Dendritic cell treated with granulocyte-macrophage colony-stimulating factor and Interleukin-4, amounts not matched to agents 40 ng/mL and 50 ng/mL, for 4 days (primary cell): ENCODE measurements around the gene CCDC116.
"Not testable (repeated sequence)": the region's sequence is repeated elsewhere in the genome, so short reads cannot be mapped to it uniquely, and the experiment has no call there.

Source experiments
- H3K27ac Mint-ChIP-seq: one replicate; pipeline ENCODE4 v1.8.0; 2022; ENCODE audit warnings: mild to moderate bottlenecking, mixed read lengths
- H3K27me3 Mint-ChIP-seq: one replicate; pipeline ENCODE4 v1.8.0; 2022; ENCODE audit warnings: mild to moderate bottlenecking, mixed read lengths
- H3K36me3 Mint-ChIP-seq: one replicate; pipeline ENCODE4 v1.8.0; 2022; ENCODE audit warnings: low read depth, mixed read lengths
- H3K4me1 Mint-ChIP-seq: one replicate; pipeline ENCODE4 v1.8.0; 2022; ENCODE audit warnings: low read depth, mixed read lengths
- H3K4me3 Mint-ChIP-seq: one replicate; pipeline ENCODE4 v1.8.0; 2022; ENCODE audit warnings: mild to moderate bottlenecking, moderate library complexity, mixed read lengths
- H3K9me3 Mint-ChIP-seq: one replicate; pipeline ENCODE4 v1.8.0; 2022; ENCODE audit warnings: mixed read lengths
- intact Hi-C: fragments of 100-400 bp; cut with micrococcal nuclease; formaldehyde crosslinking; loops from one replicate; pipeline ENCODE4 v1.15.0; 2022

Gene CCDC116

DNA sequence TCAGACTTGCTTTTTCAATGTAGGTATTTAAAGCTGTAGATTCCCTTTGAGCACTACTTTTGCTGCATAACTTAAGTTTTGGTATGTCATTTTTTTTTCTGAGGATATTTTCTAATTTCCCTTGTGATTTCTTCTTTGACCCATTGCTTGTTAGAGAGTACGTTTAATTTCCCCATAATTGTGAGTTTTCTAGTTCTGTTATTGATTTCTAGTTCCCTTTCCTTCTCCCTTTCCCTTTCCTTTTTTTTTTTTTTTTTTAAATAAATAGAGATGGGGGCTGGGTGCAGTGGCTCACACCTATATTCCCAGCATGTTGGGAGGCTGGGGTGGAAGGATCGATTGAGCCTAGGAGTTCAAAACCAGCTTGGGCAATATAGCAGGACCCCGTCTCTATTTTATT lies 34.3 kb upstream of the CCDC116 start:
- Mint-ChIP-seq H3K4me3 (no peak overlapping the region), H3K9me3 (no peaks in the 10 kb centered on the region), H3K27ac (no peak overlapping the region), H3K27me3 (no peaks in the 10 kb centered on the region), H3K4me1 (peaks cover 60% of the 10 kb centered on the region), H3K36me3 (peaks cover 70% of the 10 kb centered on the region)
- intact Hi-C loops: no loop called here

GRCh38 chr22:21599053-21599893 lies 33.3 kb upstream of the CCDC116 start:
- Mint-ChIP-seq H3K27ac (peak overlapping the region; percentile 46), H3K36me3 (peaks cover 61% of the 10 kb centered on the region), H3K9me3 (no peaks in the 10 kb centered on the region), H3K27me3 (no peaks in the 10 kb centered on the region), H3K4me3 (no peak overlapping the region), H3K4me1 (peaks cover 50% of the 10 kb centered on the region)
- intact Hi-C loops: no loop called here

- no peak overlapping the region for H3K27ac Mint-ChIP-seq
- peaks cover 62% of the 10 kb centered on the region for H3K4me1 Mint-ChIP-seq
- H3K27me3 Mint-ChIP-seq: no peaks in the 10 kb centered on the region
- no peaks in the 10 kb centered on the region for H3K9me3 Mint-ChIP-seq
- peaks cover 51% of the 10 kb centered on the region for H3K36me3 Mint-ChIP-seq
- intact Hi-C loops: no loop called here
- no peak overlapping the region for H3K4me3 Mint-ChIP-seq
These were observed 30.0 kb upstream of the CCDC116 start for GRCh38 chr22:21602579-21602978.

- H3K9me3 Mint-ChIP-seq: no peaks in the 10 kb centered on the region
- H3K27ac Mint-ChIP-seq: peak overlapping the region; percentile 27
- peaks cover 47% of the 10 kb centered on the region for H3K36me3 Mint-ChIP-seq
- H3K4me1 Mint-ChIP-seq: peaks cover 56% of the 10 kb centered on the region
- H3K27me3 Mint-ChIP-seq: no peaks in the 10 kb centered on the region
- no peak overlapping the region for H3K4me3 Mint-ChIP-seq
- intact Hi-C loops: no loop called here
These were observed 28.6 kb upstream of the CCDC116 start for GRCh38 chr22:21603973-21604372.

- Mint-ChIP-seq H3K27me3 (no peaks in the 10 kb centered on the region), H3K4me1 (peaks cover 49% of the 10 kb centered on the region), H3K4me3 (no peak overlapping the region), H3K27ac (no peak overlapping the region), H3K9me3 (no peaks in the 10 kb centered on the region), H3K36me3 (peaks cover 54% of the 10 kb centered on the region)
- intact Hi-C loops: no loop called here
These were observed 26.5 kb upstream of the CCDC116 start for GRCh38 chr22:21605887-21606564.

- Mint-ChIP-seq H3K4me3 (no peak overlapping the region), H3K4me1 (peaks cover 54% of the 10 kb centered on the region), H3K27ac (peak overlapping the region; percentile 11), H3K36me3 (peaks cover 62% of the 10 kb centered on the region), H3K27me3 (no peaks in the 10 kb centered on the region), H3K9me3 (no peaks in the 10 kb centered on the region)
- intact Hi-C loops: no loop called here
These were observed 25.8 kb upstream of the CCDC116 start for GRCh38 chr22:21606775-21607174.

GRCh38 chr22:21609556-21610157 lies 22.9 kb upstream of the CCDC116 start:
- intact Hi-C loops, H3K27me3 Mint-ChIP-seq, H3K27ac Mint-ChIP-seq, H3K4me3 Mint-ChIP-seq, H3K9me3 Mint-ChIP-seq: not testable (repeated sequence)
- Mint-ChIP-seq H3K36me3 (peaks cover 80% of the 10 kb centered on the region), H3K4me1 (peaks cover 49% of the 10 kb centered on the region)

DNA sequence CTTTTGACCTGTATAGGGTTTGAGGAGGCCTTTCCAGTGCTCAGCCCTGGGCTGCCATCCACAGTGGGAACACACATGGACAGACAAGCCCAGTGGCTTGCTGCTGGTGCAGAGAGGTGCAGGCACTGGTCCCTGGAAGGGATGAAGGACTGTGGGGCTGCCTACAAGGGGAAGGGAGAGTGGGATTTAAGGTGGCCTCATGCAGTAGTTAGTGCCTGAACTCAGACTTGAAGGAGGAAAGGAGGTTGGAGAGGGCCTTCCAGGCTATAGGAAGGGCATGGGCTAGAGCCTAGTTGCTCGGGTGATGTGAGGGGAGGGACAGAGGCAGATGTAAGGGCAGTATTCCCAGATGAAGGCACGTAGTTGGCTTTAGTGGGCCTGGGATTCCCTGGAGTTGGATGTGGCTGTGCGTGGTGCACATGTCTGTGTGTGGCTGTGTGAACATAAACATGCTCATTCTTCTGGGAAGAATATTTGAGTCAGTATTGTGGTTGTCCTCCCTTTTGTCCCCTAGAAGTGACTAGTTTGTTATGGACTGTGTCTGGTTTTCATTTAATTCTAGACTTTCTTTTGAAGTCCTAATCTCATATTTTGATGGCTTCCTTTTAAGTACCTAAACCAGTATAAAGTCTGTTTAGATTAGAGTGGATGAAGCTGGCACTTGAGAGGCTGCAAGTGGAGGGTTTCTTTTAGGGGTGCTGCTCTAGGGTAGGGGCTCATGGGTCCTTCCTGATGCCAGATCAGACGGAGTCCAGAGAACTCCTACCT lies 21.2 kb upstream of the CCDC116 start:
- Mint-ChIP-seq H3K27me3 (no peaks in the 10 kb centered on the region), H3K27ac (no peak overlapping the region), H3K4me3 (no peak overlapping the region), H3K9me3 (no peaks in the 10 kb centered on the region), H3K36me3 (peaks cover 86% of the 10 kb centered on the region), H3K4me1 (peaks cover 41% of the 10 kb centered on the region)
- intact Hi-C loops: no loop called here

DNA sequence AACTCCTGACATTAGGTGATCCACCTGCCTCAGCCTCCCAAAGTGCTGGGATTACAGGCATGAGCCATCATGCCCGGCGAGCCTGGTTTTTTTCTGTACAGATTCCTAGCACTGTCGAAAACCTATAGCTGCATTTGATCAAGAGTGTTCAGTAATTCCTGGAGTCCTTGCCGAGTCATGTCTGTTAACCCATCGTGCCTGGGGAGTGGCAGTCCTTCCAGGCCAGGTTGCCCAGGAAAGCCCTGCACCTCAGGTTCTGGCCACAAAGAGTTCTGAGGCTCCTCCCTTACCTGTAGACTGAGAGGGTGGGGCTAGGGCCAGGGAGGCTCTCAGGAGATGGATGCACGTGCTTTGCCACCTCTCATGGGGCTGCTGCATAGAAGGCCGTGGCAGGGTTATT lies 19.7 kb upstream of the CCDC116 start:
- H3K9me3 Mint-ChIP-seq: no peaks in the 10 kb centered on the region
- no peak overlapping the region for H3K4me3 Mint-ChIP-seq
- H3K36me3 Mint-ChIP-seq: peaks cover 93% of the 10 kb centered on the region
- intact Hi-C loops: no loop called here
- peaks cover 33% of the 10 kb centered on the region for H3K4me1 Mint-ChIP-seq
- H3K27me3 Mint-ChIP-seq: no peaks in the 10 kb centered on the region
- H3K27ac Mint-ChIP-seq: no peak overlapping the region

- H3K4me3 Mint-ChIP-seq: no peak overlapping the region
- no peak overlapping the region for H3K27ac Mint-ChIP-seq
- intact Hi-C loops: no loop called here
- no peaks in the 10 kb centered on the region for H3K27me3 Mint-ChIP-seq
- H3K36me3 Mint-ChIP-seq: peaks cover 98% of the 10 kb centered on the region
- H3K9me3 Mint-ChIP-seq: no peaks in the 10 kb centered on the region
- peaks cover 33% of the 10 kb centered on the region for H3K4me1 Mint-ChIP-seq
These were observed 18.9 kb upstream of the CCDC116 start for GRCh38 chr22:21613553-21614233.

DNA sequence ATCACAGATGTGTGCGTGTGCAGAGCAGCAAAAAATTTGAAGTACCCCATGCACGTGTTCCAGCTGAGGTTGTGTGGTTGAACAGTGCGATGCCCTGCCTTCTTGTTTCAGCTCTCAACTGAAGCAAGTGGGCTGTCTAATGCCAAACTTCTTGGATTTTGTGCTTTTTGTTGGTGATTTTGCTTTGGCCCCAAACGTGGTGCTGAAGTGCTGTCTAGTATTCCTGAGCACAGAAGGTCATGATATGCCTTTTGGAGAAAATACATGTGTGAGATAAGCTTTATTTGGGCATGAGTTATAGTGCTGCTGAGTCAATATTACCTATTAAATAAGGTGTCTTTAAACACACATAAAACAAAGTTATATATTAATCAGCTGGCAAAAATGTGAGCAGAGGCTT lies 16.8 kb upstream of the CCDC116 start:
- Mint-ChIP-seq H3K4me1 (peaks cover 50% of the 10 kb centered on the region), H3K27ac (no peak overlapping the region), H3K4me3 (no peak overlapping the region), H3K9me3 (no peaks in the 10 kb centered on the region), H3K36me3 (peaks cover 98% of the 10 kb centered on the region), H3K27me3 (no peaks in the 10 kb centered on the region)
- intact Hi-C loops: no loop called here

- intact Hi-C loops, H3K27me3 Mint-ChIP-seq: not testable (repeated sequence)
- peaks cover 58% of the 10 kb centered on the region for H3K4me1 Mint-ChIP-seq
These were observed 15.2 kb upstream of the CCDC116 start for GRCh38 chr22:21617337-21617736.

DNA sequence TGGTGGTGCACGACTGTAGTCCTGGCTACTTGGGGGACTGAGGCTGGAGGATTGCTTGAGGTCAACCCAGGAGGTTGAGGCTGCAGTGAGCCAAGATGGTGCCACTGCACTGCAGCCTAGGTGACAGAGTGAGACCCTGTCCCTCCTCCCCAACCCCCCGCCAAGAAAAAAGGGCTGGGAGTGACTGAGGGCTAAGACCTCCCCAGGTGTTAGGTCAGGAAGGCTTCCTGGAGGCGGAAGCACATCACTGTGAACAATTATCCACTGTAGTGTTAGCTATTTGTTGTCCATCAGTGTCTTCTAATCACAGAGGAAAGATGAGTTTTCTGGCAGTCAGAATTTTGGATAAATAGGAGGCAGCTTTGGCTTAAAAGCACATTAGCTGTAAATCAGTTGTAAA lies 11.5 kb upstream of the CCDC116 start:
- no peaks in the 10 kb centered on the region for H3K9me3 Mint-ChIP-seq
- no peaks in the 10 kb centered on the region for H3K27me3 Mint-ChIP-seq
- H3K27ac Mint-ChIP-seq: peak overlapping the region; percentile 74
- H3K4me3 Mint-ChIP-seq: no peak overlapping the region
- intact Hi-C loops: no loop called here
- peaks cover 76% of the 10 kb centered on the region for H3K4me1 Mint-ChIP-seq
- peaks cover 92% of the 10 kb centered on the region for H3K36me3 Mint-ChIP-seq

More at GRCh38 chr22:21617337-21617736, 15.2 kb upstream of the CCDC116 start:
- H3K9me3 Mint-ChIP-seq, H3K4me3 Mint-ChIP-seq, H3K27ac Mint-ChIP-seq: not testable (repeated sequence)
- peaks cover 92% of the 10 kb centered on the region for H3K36me3 Mint-ChIP-seq
